ENCODE measurements around the gene SUN3. TPM values are rescaled to one million over a fixed set of nuclear protein-coding genes. Genes with fewer than 3 reads are reported as not detected.

SUN3 gene
- total RNA-seq, 6 donors from 2014 or later = not detected

DNA sequence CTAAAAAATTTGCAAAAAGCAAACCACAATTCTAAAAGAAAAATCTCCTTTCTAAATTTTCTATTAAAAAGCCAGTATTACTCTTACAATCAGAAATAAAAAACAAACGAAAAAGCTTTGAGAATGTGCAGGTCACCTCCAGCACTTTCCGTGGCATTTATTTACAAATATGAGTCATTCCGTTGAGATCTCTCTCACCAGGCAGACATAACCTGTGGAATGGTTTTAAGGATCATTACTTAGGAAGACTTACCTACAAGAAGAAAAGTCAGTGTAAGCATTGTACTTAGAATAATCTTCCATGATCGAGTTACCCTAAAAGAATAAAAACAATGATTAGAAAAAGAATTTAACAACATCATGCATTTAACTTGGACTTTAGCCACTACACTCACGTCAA, 3.3 kb downstream of the SUN3 start:
- Histone ChIP-seq H3K27ac (no peak overlapping the region), H3K9me3 (no peaks in the 10 kb centered on the region), H3K36me3 (no peaks in the 10 kb centered on the region), H3K4me1 (no peaks in the 10 kb centered on the region), H3K27me3 (no peaks in the 10 kb centered on the region), H3K4me3 (no peak overlapping the region)
- TF ChIP-seq, protein P1, sequence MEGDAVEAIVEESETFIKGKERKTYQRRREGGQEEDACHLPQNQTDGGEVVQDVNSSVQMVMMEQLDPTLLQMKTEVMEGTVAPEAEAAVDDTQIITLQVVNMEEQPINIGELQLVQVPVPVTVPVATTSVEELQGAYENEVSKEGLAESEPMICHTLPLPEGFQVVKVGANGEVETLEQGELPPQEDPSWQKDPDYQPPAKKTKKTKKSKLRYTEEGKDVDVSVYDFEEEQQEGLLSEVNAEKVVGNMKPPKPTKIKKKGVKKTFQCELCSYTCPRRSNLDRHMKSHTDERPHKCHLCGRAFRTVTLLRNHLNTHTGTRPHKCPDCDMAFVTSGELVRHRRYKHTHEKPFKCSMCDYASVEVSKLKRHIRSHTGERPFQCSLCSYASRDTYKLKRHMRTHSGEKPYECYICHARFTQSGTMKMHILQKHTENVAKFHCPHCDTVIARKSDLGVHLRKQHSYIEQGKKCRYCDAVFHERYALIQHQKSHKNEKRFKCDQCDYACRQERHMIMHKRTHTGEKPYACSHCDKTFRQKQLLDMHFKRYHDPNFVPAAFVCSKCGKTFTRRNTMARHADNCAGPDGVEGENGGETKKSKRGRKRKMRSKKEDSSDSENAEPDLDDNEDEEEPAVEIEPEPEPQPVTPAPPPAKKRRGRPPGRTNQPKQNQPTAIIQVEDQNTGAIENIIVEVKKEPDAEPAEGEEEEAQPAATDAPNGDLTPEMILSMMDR (IDR thresholded peaks at IDR 0.05) = no peak
- TF ChIP-seq POLR2AphosphoS5 (IDR thresholded peaks at IDR 0.05) = no peak
- TF ChIP-seq EP300 (IDR thresholded peaks at IDR 0.05) = no peak
- no peak for DNase-seq
- no peak for ATAC-seq (ENCODE audit: low FRiP score in 2 of 2)
- WGBS, 2 donors = 54 to 71% methylated on average over 5 of the region's 5 CpGs

DNA sequence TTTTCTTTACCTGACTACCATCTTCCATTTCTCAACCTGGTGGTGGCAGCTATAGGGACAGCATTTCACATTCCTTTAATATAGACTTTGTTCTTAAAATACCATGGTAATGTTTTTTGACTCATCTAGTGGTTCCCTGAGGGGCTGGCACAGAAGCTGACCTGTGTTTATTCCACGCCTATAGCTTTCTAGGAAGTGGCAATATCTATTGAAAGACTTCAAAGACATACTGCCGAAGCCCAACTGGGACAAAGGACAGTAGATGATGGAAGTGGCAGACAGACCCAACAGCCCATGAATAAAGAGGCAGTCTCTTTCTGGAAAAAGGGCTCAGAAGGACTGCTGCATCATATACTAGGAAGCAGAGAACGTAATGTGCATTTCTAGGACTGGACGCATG, 11.2 kb downstream of the SUN3 start:
- no peak overlapping the region for H3K4me3 ChIP-seq
- no peak for TF ChIP-seq POLR2A (IDR thresholded peaks at IDR 0.05)
- TF ChIP-seq POLR2AphosphoS5 (IDR thresholded peaks at IDR 0.05) = no peak
- TF ChIP-seq EP300 (IDR thresholded peaks at IDR 0.05) = no peak
- TF ChIP-seq, protein P1 (IDR thresholded peaks at IDR 0.05) = no peak
- WGBS, 2 donors = 88 to 89% methylated on average over 4 of the region's 4 CpGs
- H3K9me3 ChIP-seq = no peaks in the 10 kb centered on the region
- no peaks in the 10 kb centered on the region for H3K27me3 ChIP-seq
- DNase-seq = no peak
- H3K36me3 ChIP-seq = no peaks in the 10 kb centered on the region
- no peaks in the 10 kb centered on the region for H3K4me1 ChIP-seq
- no peak overlapping the region for H3K27ac ChIP-seq
- no peak for ATAC-seq (ENCODE audit: low FRiP score in 2 of 2)

DNA sequence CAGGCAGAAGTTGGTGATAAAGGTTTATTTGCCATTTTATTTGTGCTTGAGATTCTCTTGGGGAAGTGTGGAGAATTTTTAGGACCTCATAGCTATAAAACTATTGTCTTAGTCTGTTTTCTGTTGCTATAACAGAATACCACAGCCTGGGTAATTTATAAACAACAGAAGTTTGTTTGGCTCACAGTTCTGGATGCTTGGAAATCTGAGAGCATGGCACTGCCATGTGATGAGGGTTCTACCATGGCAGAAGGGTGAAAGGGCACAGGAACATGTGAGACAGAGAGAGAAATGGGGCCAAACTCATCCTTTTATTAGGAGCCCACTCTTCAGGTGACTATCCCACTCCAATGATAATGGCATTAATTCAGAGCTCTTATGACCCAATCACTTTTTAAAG, 12.3 kb downstream of the SUN3 start:
- H3K36me3 ChIP-seq = no peaks in the 10 kb centered on the region
- H3K27me3 ChIP-seq = no peaks in the 10 kb centered on the region
- no peaks in the 10 kb centered on the region for H3K9me3 ChIP-seq
- ATAC-seq (ENCODE audit: low FRiP score in 2 of 2) (no peak), DNase-seq (no peak)
- no peaks in the 10 kb centered on the region for H3K4me1 ChIP-seq
- no peak overlapping the region for H3K4me3 ChIP-seq
- TF ChIP-seq, protein P1 (IDR thresholded peaks at IDR 0.05) = no peak
- TF ChIP-seq EP300 (IDR thresholded peaks at IDR 0.05) = no peak
- no peak for TF ChIP-seq POLR2AphosphoS5 (IDR thresholded peaks at IDR 0.05)
- TF ChIP-seq POLR2A (IDR thresholded peaks at IDR 0.05) = no peak
- H3K27ac ChIP-seq = no peak overlapping the region

DNA sequence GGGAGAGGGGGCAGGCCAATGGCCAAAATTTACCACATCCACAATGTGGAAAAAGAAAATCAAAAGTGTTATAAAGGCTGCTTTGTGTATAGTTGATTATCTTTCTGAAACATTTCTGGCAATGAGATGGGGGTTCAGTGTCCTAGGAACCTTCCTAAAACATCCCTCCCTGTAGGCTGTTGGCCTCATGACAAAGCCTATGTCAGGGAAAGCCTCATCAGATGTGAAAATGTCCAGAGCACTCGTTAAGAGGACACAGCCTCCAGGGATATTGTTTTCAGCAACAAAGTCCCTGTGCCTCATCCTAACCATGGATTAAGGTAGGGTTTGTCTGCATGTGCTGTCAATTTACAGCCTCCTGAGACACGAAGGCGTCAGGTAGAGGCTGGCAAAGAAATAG, 17.0 kb downstream of the SUN3 start:
- Histone ChIP-seq H3K4me1 (no peaks in the 10 kb centered on the region), H3K4me3 (no peak overlapping the region), H3K27me3 (no peaks in the 10 kb centered on the region), H3K27ac (no peak overlapping the region), H3K9me3 (no peaks in the 10 kb centered on the region), H3K36me3 (no peaks in the 10 kb centered on the region)
- ATAC-seq (ENCODE audit: low FRiP score in 2 of 2) (no peak), DNase-seq (no peak)
- TF ChIP-seq POLR2AphosphoS5 (IDR thresholded peaks at IDR 0.05) (no peak), POLR2A (IDR thresholded peaks at IDR 0.05) (no peak), EP300 (IDR thresholded peaks at IDR 0.05) (no peak)
- TF ChIP-seq, protein P1 (IDR thresholded peaks at IDR 0.05) = no peak
- 82 to 87% methylated on average over 3 of the region's 3 CpGs for WGBS, 2 donors

DNA sequence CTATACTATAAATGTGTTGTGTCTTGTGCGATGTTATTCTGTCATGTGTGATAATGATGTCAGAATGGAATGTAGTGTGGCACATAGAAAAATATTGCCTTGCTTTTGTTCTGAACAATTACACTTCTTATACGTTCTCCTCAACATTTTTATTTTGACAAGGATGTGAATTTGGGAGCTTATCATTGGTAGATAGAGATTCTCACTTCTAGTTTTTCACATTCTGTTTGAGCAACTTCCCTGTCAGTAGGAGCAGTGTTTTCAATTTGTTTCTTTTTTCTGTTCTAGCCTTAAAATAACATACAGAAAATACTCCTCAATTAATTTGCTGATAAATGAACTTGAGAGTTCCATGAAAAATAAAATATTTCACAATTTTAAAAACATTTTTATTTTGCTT, 17.6 kb downstream of the SUN3 start:
- TF ChIP-seq, protein P1 (IDR thresholded peaks at IDR 0.05) = no peak
- TF ChIP-seq EP300 (IDR thresholded peaks at IDR 0.05) (no peak), POLR2AphosphoS5 (IDR thresholded peaks at IDR 0.05) (no peak), POLR2A (IDR thresholded peaks at IDR 0.05) (no peak)
- ATAC-seq (ENCODE audit: low FRiP score in 2 of 2) (no peak), DNase-seq (no peak)
- WGBS, 2 donors = 60 to 76% methylated on average over 2 of the region's 2 CpGs
- H3K27ac ChIP-seq = no peak overlapping the region
- no peak overlapping the region for H3K4me3 ChIP-seq
- no peaks in the 10 kb centered on the region for H3K27me3 ChIP-seq
- no peaks in the 10 kb centered on the region for H3K36me3 ChIP-seq
- no peaks in the 10 kb centered on the region for H3K4me1 ChIP-seq
- H3K9me3 ChIP-seq = no peaks in the 10 kb centered on the region
